ENCODE data around the gene GRB10.

The GRB10 gene

GRCh38 chr7:50591480-50592438, 190.9 kb downstream of the GRB10 start:
- no peak overlapping the region for H2AFZ ChIP-seq (ENCODE audit: low read depth)
- H3K36me3 ChIP-seq (ENCODE audit: insufficient read depth): no peaks in the 10 kb centered on the region
- H3K27me3 ChIP-seq (ENCODE audit: insufficient read depth, low read depth): no peaks in the 10 kb centered on the region
- peaks cover 68% of the 10 kb centered on the region for H3K4me1 ChIP-seq (ENCODE audit: low read depth, poor library complexity, severe bottlenecking)
- H3K9ac ChIP-seq: no peak overlapping the region
- no peak overlapping the region for H3K4me3 ChIP-seq (IDR thresholded peaks at IDR 0.05; ENCODE audit: insufficient read depth, low read depth, low read length)
- no peaks in the 10 kb centered on the region for H3K79me2 ChIP-seq (ENCODE audit: insufficient read depth, low read depth)
- no peak for TF ChIP-seq CTCF (conservative IDR thresholded peaks at IDR 0.05; ENCODE audit: low read depth, low read length)
- H3K27ac ChIP-seq: no peak overlapping the region
- H3K4me2 ChIP-seq: no peak overlapping the region
- no peaks in the 10 kb centered on the region for H4K20me1 ChIP-seq (ENCODE audit: insufficient read depth)

GRCh38 chr7:50591098-50591479, 191.6 kb downstream of the GRB10 start:
- H3K4me3 ChIP-seq (IDR thresholded peaks at IDR 0.05; ENCODE audit: insufficient read depth, low read depth, low read length): no peak overlapping the region
- H3K27ac ChIP-seq: no peak overlapping the region
- peaks cover 64% of the 10 kb centered on the region for H3K4me1 ChIP-seq (ENCODE audit: low read depth, poor library complexity, severe bottlenecking)
- no peaks in the 10 kb centered on the region for H4K20me1 ChIP-seq (ENCODE audit: insufficient read depth)
- H3K4me2 ChIP-seq: no peak overlapping the region
- H2AFZ ChIP-seq (ENCODE audit: low read depth): no peak overlapping the region
- H3K27me3 ChIP-seq (ENCODE audit: insufficient read depth, low read depth): no peaks in the 10 kb centered on the region
- no peak overlapping the region for H3K9ac ChIP-seq
- no peak for TF ChIP-seq CTCF (conservative IDR thresholded peaks at IDR 0.05; ENCODE audit: low read depth, low read length)
- no peaks in the 10 kb centered on the region for H3K36me3 ChIP-seq (ENCODE audit: insufficient read depth)
- no peaks in the 10 kb centered on the region for H3K79me2 ChIP-seq (ENCODE audit: insufficient read depth, low read depth)

GRCh38 chr7:50590535-50590934, 192.2 kb downstream of the GRB10 start:
- Histone ChIP-seq H4K20me1 (ENCODE audit: insufficient read depth) (no peaks in the 10 kb centered on the region), H3K79me2 (ENCODE audit: insufficient read depth, low read depth) (no peaks in the 10 kb centered on the region), H2AFZ (ENCODE audit: low read depth) (no peak overlapping the region), H3K27me3 (ENCODE audit: insufficient read depth, low read depth) (no peaks in the 10 kb centered on the region), H3K4me1 (ENCODE audit: low read depth, poor library complexity, severe bottlenecking) (peaks cover 58% of the 10 kb centered on the region), H3K36me3 (ENCODE audit: insufficient read depth) (no peaks in the 10 kb centered on the region), H3K9ac (no peak overlapping the region), H3K4me2 (no peak overlapping the region), H3K4me3 (IDR thresholded peaks at IDR 0.05; ENCODE audit: insufficient read depth, low read depth, low read length) (no peak overlapping the region), H3K27ac (no peak overlapping the region)
- TF ChIP-seq CTCF (conservative IDR thresholded peaks at IDR 0.05; ENCODE audit: low read depth, low read length): no peak

GRCh38 chr7:50589364-50589763, 193.3 kb downstream of the GRB10 start:
- H3K4me3 ChIP-seq (IDR thresholded peaks at IDR 0.05; ENCODE audit: insufficient read depth, low read depth, low read length): no peak overlapping the region
- peak overlapping the region; percentile 70 for H3K27ac ChIP-seq
- no peak overlapping the region for H3K9ac ChIP-seq
- no peaks in the 10 kb centered on the region for H4K20me1 ChIP-seq (ENCODE audit: insufficient read depth)
- TF ChIP-seq CTCF (conservative IDR thresholded peaks at IDR 0.05; ENCODE audit: low read depth, low read length): no peak
- peaks cover 56% of the 10 kb centered on the region for H3K4me1 ChIP-seq (ENCODE audit: low read depth, poor library complexity, severe bottlenecking)
- peak overlapping the region; percentile 31 for H3K4me2 ChIP-seq
- no peak overlapping the region for H2AFZ ChIP-seq (ENCODE audit: low read depth)
- no peaks in the 10 kb centered on the region for H3K36me3 ChIP-seq (ENCODE audit: insufficient read depth)
- no peaks in the 10 kb centered on the region for H3K79me2 ChIP-seq (ENCODE audit: insufficient read depth, low read depth)
- H3K27me3 ChIP-seq (ENCODE audit: insufficient read depth, low read depth): no peaks in the 10 kb centered on the region
